Stimulated activated memory B cell treated with anti-CD40 and anti-IgM and Interleukin-4, amounts not matched to agents 10 μg/mL and 1 μg/mL and 100 μg/mL, for 72 hours (primary cell): ENCODE measurements around the gene SKIDA1.
A peak's percentile ranks its signal among the peaks of the same experiment; 100 is the strongest.

Source experiments
- ATAC-seq: fragments of 150-1000 bp; cut with Tn5 transposase; 2 replicates; pipeline ENCODE4 v1.10.0; 2021
- H3K27ac Mint-ChIP-seq: one replicate; pipeline ENCODE4 v1.8.0; 2022; ENCODE audit warnings: mild to moderate bottlenecking, mixed read lengths
- H3K27me3 Mint-ChIP-seq: one replicate; pipeline ENCODE4 v1.8.0; 2022; ENCODE audit warnings: mixed read lengths
- H3K36me3 Mint-ChIP-seq: one replicate; pipeline ENCODE4 v1.8.0; 2022; ENCODE audit warnings: mixed read lengths
- H3K4me1 Mint-ChIP-seq: one replicate; pipeline ENCODE4 v1.8.0; 2022; ENCODE audit warnings: mixed read lengths
- H3K4me3 Mint-ChIP-seq: one replicate; pipeline ENCODE4 v1.8.0; 2022; ENCODE audit warnings: mild to moderate bottlenecking, moderate library complexity, mixed read lengths
- H3K9me3 Mint-ChIP-seq: one replicate; pipeline ENCODE4 v1.8.0; 2022; ENCODE audit warnings: mixed read lengths

SKIDA1 gene

GRCh38 chr10:21533467-21534279, 8.2 kb upstream of the SKIDA1 start, which contains the start of gene MLLT10:
MLLT10 (plus strand) TSS chr10:21534232; CDS start chr10:21534645, 413 bp downstream.
- H3K4me3 Mint-ChIP-seq = peak within 1 kb of the TSS; percentile 89
- H3K36me3 Mint-ChIP-seq = peaks cover 3% of the 10 kb centered on the region
- no peaks in the 10 kb centered on the region for H3K9me3 Mint-ChIP-seq
- H3K27me3 Mint-ChIP-seq = no peaks in the 10 kb centered on the region
- peak within 1 kb of the TSS; percentile 91 for H3K27ac Mint-ChIP-seq
- H3K4me1 Mint-ChIP-seq = peaks cover 23% of the 10 kb centered on the region
- ATAC-seq = peak; percentile 95

- peaks cover 19% of the 10 kb centered on the region for H3K4me1 Mint-ChIP-seq
- no peaks in the 10 kb centered on the region for H3K36me3 Mint-ChIP-seq
- peak overlapping the region; percentile 89 for H3K4me3 Mint-ChIP-seq
- no peak for ATAC-seq
- H3K9me3 Mint-ChIP-seq = no peaks in the 10 kb centered on the region
- H3K27ac Mint-ChIP-seq = peak overlapping the region; percentile 91
- H3K27me3 Mint-ChIP-seq = no peaks in the 10 kb centered on the region
Measured at GRCh38 chr10:21532694-21533466, 7.4 kb upstream of the SKIDA1 start.

GRCh38 chr10:21531164-21531563, 5.7 kb upstream of the SKIDA1 start:
- Mint-ChIP-seq H3K27ac (no peak overlapping the region), H3K4me1 (peaks cover 30% of the 10 kb centered on the region), H3K4me3 (no peak overlapping the region), H3K9me3 (no peaks in the 10 kb centered on the region), H3K27me3 (peaks cover 9% of the 10 kb centered on the region), H3K36me3 (no peaks in the 10 kb centered on the region)
- no peak for ATAC-seq

- ATAC-seq = no peak
- peaks cover 9% of the 10 kb centered on the region for H3K27me3 Mint-ChIP-seq
- H3K27ac Mint-ChIP-seq = no peak overlapping the region
- H3K9me3 Mint-ChIP-seq = no peaks in the 10 kb centered on the region
- H3K36me3 Mint-ChIP-seq = no peaks in the 10 kb centered on the region
- peaks cover 29% of the 10 kb centered on the region for H3K4me1 Mint-ChIP-seq
- H3K4me3 Mint-ChIP-seq = no peak overlapping the region
Measured at GRCh38 chr10:21530641-21531040, 5.2 kb upstream of the SKIDA1 start.

GRCh38 chr10:21530168-21530567, 4.7 kb upstream of the SKIDA1 start:
- Mint-ChIP-seq H3K9me3 (no peaks in the 10 kb centered on the region), H3K4me1 (peaks cover 29% of the 10 kb centered on the region), H3K27me3 (peaks cover 9% of the 10 kb centered on the region), H3K36me3 (no peaks in the 10 kb centered on the region), H3K4me3 (no peak overlapping the region), H3K27ac (no peak overlapping the region)
- ATAC-seq = no peak

GRCh38 chr10:21529032-21529910, 3.8 kb upstream of the SKIDA1 start:
- Mint-ChIP-seq H3K36me3 (no peaks in the 10 kb centered on the region), H3K4me1 (peaks cover 33% of the 10 kb centered on the region), H3K4me3 (no peak overlapping the region)

GRCh38 chr10:21528236-21529031, 3.0 kb upstream of the SKIDA1 start:
- Mint-ChIP-seq H3K4me1 (peaks cover 32% of the 10 kb centered on the region), H3K4me3 (no peak overlapping the region), H3K36me3 (no peaks in the 10 kb centered on the region), H3K27me3 (peaks cover 14% of the 10 kb centered on the region), H3K27ac (no peak overlapping the region), H3K9me3 (no peaks in the 10 kb centered on the region)
- ATAC-seq = no peak

More at GRCh38 chr10:21529032-21529910, 3.8 kb upstream of the SKIDA1 start:
- peaks cover 9% of the 10 kb centered on the region for H3K27me3 Mint-ChIP-seq
- H3K9me3 Mint-ChIP-seq = no peaks in the 10 kb centered on the region
- ATAC-seq = no peak
- H3K27ac Mint-ChIP-seq = no peak overlapping the region

GRCh38 chr10:21527598-21528235, 2.2 kb upstream of the SKIDA1 start:
- Mint-ChIP-seq H3K36me3 (no peaks in the 10 kb centered on the region), H3K27me3 (peaks cover 21% of the 10 kb centered on the region), H3K4me3 (peak overlapping the region; percentile 84), H3K9me3 (no peaks in the 10 kb centered on the region), H3K4me1 (peaks cover 25% of the 10 kb centered on the region), H3K27ac (peak overlapping the region; percentile 97)
- ATAC-seq = no peak

- no peaks in the 10 kb centered on the region for H3K9me3 Mint-ChIP-seq
- no peaks in the 10 kb centered on the region for H3K36me3 Mint-ChIP-seq
- H3K4me1 Mint-ChIP-seq = peaks cover 24% of the 10 kb centered on the region
- ATAC-seq = peak; percentile 59
- H3K27ac Mint-ChIP-seq = peak overlapping the region; percentile 97
- H3K4me3 Mint-ChIP-seq = peak overlapping the region; percentile 96
- H3K27me3 Mint-ChIP-seq = peaks cover 25% of the 10 kb centered on the region
Measured at GRCh38 chr10:21526860-21527597, 1.5 kb upstream of the SKIDA1 start.

GRCh38 chr10:21526188-21526859, 842 bp upstream of the SKIDA1 start:
- Mint-ChIP-seq H3K4me1 (peaks cover 24% of the 10 kb centered on the region), H3K9me3 (no peaks in the 10 kb centered on the region), H3K27me3 (peaks cover 32% of the 10 kb centered on the region), H3K27ac (peak overlapping the region; percentile 97), H3K36me3 (no peaks in the 10 kb centered on the region), H3K4me3 (peak overlapping the region; percentile 96)
- ATAC-seq = peak; percentile 81

- Mint-ChIP-seq H3K9me3 (no peaks in the 10 kb centered on the region), H3K36me3 (no peaks in the 10 kb centered on the region)
Measured at GRCh38 chr10:21524526-21525366, 736 bp downstream of the SKIDA1 start.

GRCh38 chr10:21524131-21524525, 1.4 kb downstream of the SKIDA1 start:
- H3K4me1 Mint-ChIP-seq = peaks cover 34% of the 10 kb centered on the region
- no peak for ATAC-seq
- H3K36me3 Mint-ChIP-seq = no peaks in the 10 kb centered on the region
- H3K4me3 Mint-ChIP-seq = no peak overlapping the region
- no peak overlapping the region for H3K27ac Mint-ChIP-seq
- no peaks in the 10 kb centered on the region for H3K9me3 Mint-ChIP-seq
- peaks cover 54% of the 10 kb centered on the region for H3K27me3 Mint-ChIP-seq

More at GRCh38 chr10:21524526-21525366, 736 bp downstream of the SKIDA1 start:
- H3K4me3 Mint-ChIP-seq = peak overlapping the region; percentile 95
- H3K27ac Mint-ChIP-seq = peak overlapping the region; percentile 97
- no peak for ATAC-seq
- H3K4me1 Mint-ChIP-seq = peaks cover 34% of the 10 kb centered on the region
- H3K27me3 Mint-ChIP-seq = peaks cover 48% of the 10 kb centered on the region
